Measurements from ENCODE around the gene MCRIP2. TPM values are rescaled to one million over a fixed set of nuclear protein-coding genes. Genes with fewer than 3 reads are reported as not detected.

MCRIP2 gene
- total RNA-seq, 1 experiment from 2014 or later: 36.1 TPM

GRCh38 chr16:669666-670065 is 28.0 kb downstream of the MCRIP2 start:
- no peak for DNase-seq (ENCODE audit: low spot score)

- no peak for DNase-seq (ENCODE audit: low spot score)
These were observed 29.1 kb downstream of the MCRIP2 start for GRCh38 chr16:670485-671352.

GRCh38 chr16:671353-672131 is 29.9 kb downstream of the MCRIP2 start:
- DNase-seq (ENCODE audit: low spot score): no peak

- no peak for DNase-seq (ENCODE audit: low spot score)
These were observed 30.7 kb downstream of the MCRIP2 start for GRCh38 chr16:672371-672770.

- no peak for DNase-seq (ENCODE audit: low spot score)
These were observed 31.2 kb downstream of the MCRIP2 start for GRCh38 chr16:672851-673250.

GRCh38 chr16:673399-673991 is 31.9 kb downstream of the MCRIP2 start:
- no peak for DNase-seq (ENCODE audit: low spot score)

- no peak for DNase-seq (ENCODE audit: low spot score)
These were observed 32.7 kb downstream of the MCRIP2 start for GRCh38 chr16:674214-674881.

GRCh38 chr16:674968-675883 is 33.6 kb downstream of the MCRIP2 start, which contains the start of gene RHBDL1:
RHBDL1 (plus strand) TSS chr16:675671; CDS start chr16:675791, 120 bp downstream.
- no peak for DNase-seq (ENCODE audit: low spot score)

GRCh38 chr16:675884-676564 is 34.4 kb downstream of the MCRIP2 start:
- DNase-seq (ENCODE audit: low spot score): no peak

- DNase-seq (ENCODE audit: low spot score): no peak
These were observed 34.9 kb downstream of the MCRIP2 start for GRCh38 chr16:676565-676902.

- no peak for DNase-seq (ENCODE audit: low spot score)
These were observed 35.3 kb downstream of the MCRIP2 start for GRCh38 chr16:676913-677312.

GRCh38 chr16:677316-678190 is 35.9 kb downstream of the MCRIP2 start:
- no peak for DNase-seq (ENCODE audit: low spot score)

GRCh38 chr16:678209-678857 is 36.7 kb downstream of the MCRIP2 start:
- no peak for DNase-seq (ENCODE audit: low spot score)

- no peak for DNase-seq (ENCODE audit: low spot score)
These were observed 37.5 kb downstream of the MCRIP2 start for GRCh38 chr16:678858-679813.

GRCh38 chr16:679814-680624 is 38.4 kb downstream of the MCRIP2 start, which contains the start of gene STUB1:
STUB1 (plus strand) TSS chr16:680410; CDS start chr16:680526, 116 bp downstream.
- DNase-seq (ENCODE audit: low spot score): peak; percentile 77

- no peak for DNase-seq (ENCODE audit: low spot score)
These were observed 39.0 kb downstream of the MCRIP2 start for GRCh38 chr16:680625-680945.

All from A172 (cell line).